Measurements from ENCODE around the gene MARCHF11. TPM values are rescaled to one million over a fixed set of nuclear protein-coding genes. Genes with fewer than 3 reads are reported as not detected.

Gene MARCHF11
- polyA plus RNA-seq, 3 donors, result not detected

DNA sequence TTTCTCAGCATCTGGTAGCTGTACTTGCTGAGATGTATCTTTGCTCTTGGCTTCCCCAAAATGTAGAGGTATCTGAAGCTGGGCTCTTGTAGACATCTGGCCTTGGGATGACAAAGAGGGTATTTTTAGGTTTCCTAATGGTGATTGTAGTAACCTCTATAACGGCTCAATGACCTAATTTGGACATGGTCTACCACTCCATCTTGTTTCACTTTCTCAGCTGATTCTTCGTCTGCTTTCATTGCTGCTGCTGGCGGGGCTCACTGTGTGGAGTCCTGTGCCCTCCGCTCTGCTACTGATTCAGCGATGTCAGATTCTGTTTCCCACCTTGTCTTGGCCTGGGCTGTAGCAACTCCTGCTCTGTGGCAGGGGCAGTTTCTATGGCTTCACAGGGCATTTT is 12.7 kb upstream of the MARCHF11 start:
- 83% methylated on average over 5 of the region's 5 CpGs for WGBS (ENCODE audit: insufficient coverage)
- Histone ChIP-seq H2AFZ (ENCODE audit: insufficient read depth, low read depth, low read length, poor library complexity, severe bottlenecking) (no peak overlapping the region), H3K79me2 (ENCODE audit: insufficient read depth, low read length) (no peaks in the 10 kb centered on the region), H3K36me3 (replicated peaks in 1 of 2; ENCODE audit: control insufficient read depth in 1 of 2, insufficient read depth in 2 of 2, low read length in 2 of 2) (no peaks in the 10 kb centered on the region), H3K9ac (ENCODE audit: insufficient read depth, low read length, poor library complexity, severe bottlenecking) (no peak overlapping the region), H3K4me1 (ENCODE audit: control insufficient read depth in 1 of 2, insufficient read depth in 2 of 2, low read length in 2 of 2) (no peaks in the 10 kb centered on the region), H3K4me3 (replicated peaks in 1 of 3; ENCODE audit: low read depth in 2 of 3, low read length in 3 of 3) (no peak overlapping the region), H3K4me2 (replicated peaks; ENCODE audit: extremely low read depth, low read length, poor library complexity, severe bottlenecking) (no peak overlapping the region), H4K20me1 (ENCODE audit: insufficient read depth, low read length) (no peaks in the 10 kb centered on the region), H3K27me3 (ENCODE audit: control insufficient read depth in 2 of 2, insufficient read depth in 2 of 2, low read length in 2 of 2) (no peaks in the 10 kb centered on the region), H3K9me3 (replicated peaks in 1 of 2; ENCODE audit: control insufficient read depth in 1 of 2, insufficient read depth in 1 of 2, low read length in 2 of 2) (peaks cover 5 to 19% of the 10 kb centered on the region in 2 donors), H3K27ac (ENCODE audit: low read depth in 1 of 2, low read length in 2 of 2) (no peak overlapping the region)
- DNase-seq, result no peak
- peaks cover 3 to 11% (median 7%) of the 10 kb centered on the region in 7 donors for H3K9me3 Mint-ChIP-seq
- H3K4me3 Mint-ChIP-seq, result no peak overlapping the region
- H3K4me1 Mint-ChIP-seq, result no peaks in the 10 kb centered on the region
- no peaks in the 10 kb centered on the region for H3K36me3 Mint-ChIP-seq
- TF ChIP-seq CTCF (IDR thresholded peaks at IDR 0.05), result no peak
- intact Hi-C loops (cut with micrococcal nuclease), result no loop called here
- peaks cover 0 to 9% (median 0%) of the 10 kb centered on the region in 3 donors for H3K27me3 Mint-ChIP-seq (ENCODE audit: low read depth in 3 of 3)
- H3K27ac Mint-ChIP-seq, result no peak overlapping the region

GRCh38 chr5:16180789-16181082 is 1.1 kb upstream of the MARCHF11 start:
- intact Hi-C loops (cut with micrococcal nuclease), result no loop called here
- Histone ChIP-seq H3K79me2 (ENCODE audit: insufficient read depth, low read length) (no peaks in the 10 kb centered on the region), H3K9me3 (replicated peaks in 1 of 2; ENCODE audit: control insufficient read depth in 1 of 2, insufficient read depth in 1 of 2, low read length in 2 of 2) (peaks cover 0 to 4% of the 10 kb centered on the region in 2 donors), H3K4me3 (replicated peaks in 1 of 3; ENCODE audit: low read depth in 2 of 3, low read length in 3 of 3) (no peak overlapping the region), H4K20me1 (ENCODE audit: insufficient read depth, low read length) (no peaks in the 10 kb centered on the region), H3K4me1 (ENCODE audit: control insufficient read depth in 1 of 2, insufficient read depth in 2 of 2, low read length in 2 of 2) (no peaks in the 10 kb centered on the region), H3K27ac (ENCODE audit: low read depth in 1 of 2, low read length in 2 of 2) (no peak overlapping the region), H2AFZ (ENCODE audit: insufficient read depth, low read depth, low read length, poor library complexity, severe bottlenecking) (no peak overlapping the region), H3K9ac (ENCODE audit: insufficient read depth, low read length, poor library complexity, severe bottlenecking) (no peak overlapping the region), H3K27me3 (ENCODE audit: control insufficient read depth in 2 of 2, insufficient read depth in 2 of 2, low read length in 2 of 2) (peaks cover 20 to 42% of the 10 kb centered on the region in 2 donors), H3K36me3 (replicated peaks in 1 of 2; ENCODE audit: control insufficient read depth in 1 of 2, insufficient read depth in 2 of 2, low read length in 2 of 2) (no peaks in the 10 kb centered on the region), H3K4me2 (replicated peaks; ENCODE audit: extremely low read depth, low read length, poor library complexity, severe bottlenecking) (no peak overlapping the region)
- H3K27ac Mint-ChIP-seq, result no peak overlapping the region
- H3K9me3 Mint-ChIP-seq, result peaks cover 0 to 13% (median 6%) of the 10 kb centered on the region in 7 donors
- peaks cover 29 to 42% (median 40%) of the 10 kb centered on the region in 3 donors for H3K27me3 Mint-ChIP-seq (ENCODE audit: low read depth in 3 of 3)
- no peak for DNase-seq
- H3K4me3 Mint-ChIP-seq, result peak overlapping the region in 1 of 2 donors; percentile 76
- peaks cover 0 to 1% of the 10 kb centered on the region in 2 donors for H3K36me3 Mint-ChIP-seq
- H3K4me1 Mint-ChIP-seq, result no peaks in the 10 kb centered on the region
- 35% methylated on average over 7 of the region's 7 CpGs for WGBS (ENCODE audit: insufficient coverage)
- no peak for TF ChIP-seq CTCF (IDR thresholded peaks at IDR 0.05)
